ENCODE data around the gene SCN5A. TPM values are rescaled to one million over a fixed set of nuclear protein-coding genes. Genes with fewer than 3 reads are reported as not detected.

Gene SCN5A
- total and polyA plus RNA-seq, 2 donors (not counting 1 experiment from before 2014, with no cell fraction given) = 0.20 to 0.37 TPM

DNA sequence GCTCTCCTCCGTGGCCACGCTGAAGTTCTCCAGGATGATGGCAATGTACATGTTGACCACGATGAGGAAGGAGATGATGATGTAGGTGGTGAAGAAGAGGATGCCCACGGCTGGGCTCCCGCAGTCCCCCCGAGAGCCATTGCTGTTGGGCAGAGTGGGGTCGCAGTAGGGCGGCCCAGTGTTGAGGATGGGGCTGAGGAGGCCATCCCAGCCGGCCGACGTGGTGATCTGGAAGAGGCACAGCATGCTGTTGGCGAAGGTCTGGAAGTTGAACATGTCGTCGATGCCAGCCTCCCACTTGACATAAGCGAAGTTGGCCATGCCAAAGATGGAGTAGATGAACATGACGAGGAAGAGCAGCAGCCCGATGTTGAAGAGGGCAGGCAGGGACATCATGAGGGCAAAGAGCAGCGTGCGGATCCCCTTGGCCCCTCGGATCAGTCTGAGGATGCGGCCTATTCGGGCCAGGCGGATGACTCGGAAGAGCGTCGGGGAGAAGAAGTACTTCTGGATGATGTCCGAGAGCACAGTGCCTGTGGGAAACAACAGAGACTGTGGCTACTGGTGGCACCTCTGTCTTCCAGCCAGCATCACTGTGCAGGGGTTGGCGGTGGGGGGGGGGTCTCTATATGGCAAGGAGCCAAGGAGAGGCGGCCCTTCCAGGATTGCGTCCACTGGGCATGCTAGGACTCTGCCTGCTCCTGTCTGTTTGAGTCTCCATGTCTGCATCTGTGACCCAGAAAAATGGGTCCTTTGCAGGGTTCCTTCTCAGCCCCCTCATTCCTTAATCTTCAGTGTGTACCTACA, 98.3 kb downstream of the SCN5A start:
- no peaks in the 10 kb centered on the region for H4K20me1 ChIP-seq (ENCODE audit: control insufficient read depth, insufficient read depth, low read length, poor library complexity, severe bottlenecking)
- no peak overlapping the region for H3K4me3 ChIP-seq (ENCODE audit: control extremely low read depth in 1 of 5, extremely low read depth in 1 of 5, insufficient read depth in 1 of 5, low read depth in 2 of 5, low read length in 4 of 5)
- H3K4me1 Mint-ChIP-seq = no peaks in the 10 kb centered on the region
- CTCF ChIA-PET = no interaction called here
- H3K9me3 ChIP-seq (ENCODE audit: control extremely low read depth in 1 of 3, control insufficient read depth in 2 of 3, insufficient read depth in 1 of 3, low read length in 2 of 3) = peaks cover 0 to 11% (median 0%) of the 10 kb centered on the region in 3 donors
- no peak overlapping the region for H3K9ac ChIP-seq (ENCODE audit: low read length)
- TF ChIP-seq, protein P1, sequence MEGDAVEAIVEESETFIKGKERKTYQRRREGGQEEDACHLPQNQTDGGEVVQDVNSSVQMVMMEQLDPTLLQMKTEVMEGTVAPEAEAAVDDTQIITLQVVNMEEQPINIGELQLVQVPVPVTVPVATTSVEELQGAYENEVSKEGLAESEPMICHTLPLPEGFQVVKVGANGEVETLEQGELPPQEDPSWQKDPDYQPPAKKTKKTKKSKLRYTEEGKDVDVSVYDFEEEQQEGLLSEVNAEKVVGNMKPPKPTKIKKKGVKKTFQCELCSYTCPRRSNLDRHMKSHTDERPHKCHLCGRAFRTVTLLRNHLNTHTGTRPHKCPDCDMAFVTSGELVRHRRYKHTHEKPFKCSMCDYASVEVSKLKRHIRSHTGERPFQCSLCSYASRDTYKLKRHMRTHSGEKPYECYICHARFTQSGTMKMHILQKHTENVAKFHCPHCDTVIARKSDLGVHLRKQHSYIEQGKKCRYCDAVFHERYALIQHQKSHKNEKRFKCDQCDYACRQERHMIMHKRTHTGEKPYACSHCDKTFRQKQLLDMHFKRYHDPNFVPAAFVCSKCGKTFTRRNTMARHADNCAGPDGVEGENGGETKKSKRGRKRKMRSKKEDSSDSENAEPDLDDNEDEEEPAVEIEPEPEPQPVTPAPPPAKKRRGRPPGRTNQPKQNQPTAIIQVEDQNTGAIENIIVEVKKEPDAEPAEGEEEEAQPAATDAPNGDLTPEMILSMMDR (IDR thresholded peaks at IDR 0.05) = no peak
- TF ChIP-seq EZH2 (IDR thresholded peaks at IDR 0.05; ENCODE audit: borderline replicate concordance, insufficient read depth, low read depth, low read length, poor library complexity, severe bottlenecking) = no peak
- DNase-seq (no peak), ATAC-seq (ENCODE audit: low read depth) (no peak)
- intact Hi-C loops (cut with micrococcal nuclease) = no loop called here
- H3K27ac ChIP-seq (ENCODE audit: low read length in 2 of 2) = no peak overlapping the region
- H3K4me1 ChIP-seq (ENCODE audit: control insufficient read depth in 2 of 2, insufficient read depth in 2 of 2, low read length in 2 of 2) = no peaks in the 10 kb centered on the region
- H3K4me3 Mint-ChIP-seq = no peak overlapping the region
- H3K27me3 Mint-ChIP-seq = peaks cover 10% of the 10 kb centered on the region
- H3K36me3 ChIP-seq (replicated peaks in 1 of 2; ENCODE audit: control extremely low read depth in 1 of 2, control insufficient read depth in 1 of 2, extremely low read depth in 1 of 2, insufficient read depth in 2 of 2, low read length in 1 of 2) = no peaks in the 10 kb centered on the region
- H3K27me3 ChIP-seq (replicated peaks in 1 of 4; ENCODE audit: control extremely low read depth in 1 of 4, control insufficient read depth in 3 of 4, insufficient read depth in 4 of 4, low read length in 3 of 4) = peaks cover 0 to 6% (median 0%) of the 10 kb centered on the region in 4 experiments
- peaks cover 4% of the 10 kb centered on the region for H3K9me3 Mint-ChIP-seq (ENCODE audit: insufficient read depth)
- H3K27ac Mint-ChIP-seq = no peak overlapping the region
- POLR2A ChIA-PET = no interaction called here
- 95% methylated on average over 29 of the region's 30 CpGs for WGBS (ENCODE audit: insufficient coverage)
- no peak overlapping the region for H3K4me2 ChIP-seq (replicated peaks; ENCODE audit: low read depth, low read length, poor library complexity, severe bottlenecking)
- no peaks in the 10 kb centered on the region for H3K79me2 ChIP-seq (ENCODE audit: control insufficient read depth, insufficient read depth, low read length)
- H2AFZ ChIP-seq (ENCODE audit: insufficient read depth, low read depth, low read length, poor library complexity, severe bottlenecking) = no peak overlapping the region
